WI38 (cell line): Measurements from ENCODE around the gene CUEDC1.

Experiments
- H3K4me3 ChIP-seq: 2 replicates; pipeline ENCODE4 v1.5.1; 2011; ENCODE audit warnings: low read depth, mild to moderate bottlenecking, control low read depth, low read length
- TF ChIP-seq, protein P1 (sequence below): IDR thresholded peaks from 2 replicates; pipeline ENCODE4 v1.5.1; 2012; ENCODE audit warnings: low read depth, mild to moderate bottlenecking, control low read depth, low read length

Gene CUEDC1

DNA sequence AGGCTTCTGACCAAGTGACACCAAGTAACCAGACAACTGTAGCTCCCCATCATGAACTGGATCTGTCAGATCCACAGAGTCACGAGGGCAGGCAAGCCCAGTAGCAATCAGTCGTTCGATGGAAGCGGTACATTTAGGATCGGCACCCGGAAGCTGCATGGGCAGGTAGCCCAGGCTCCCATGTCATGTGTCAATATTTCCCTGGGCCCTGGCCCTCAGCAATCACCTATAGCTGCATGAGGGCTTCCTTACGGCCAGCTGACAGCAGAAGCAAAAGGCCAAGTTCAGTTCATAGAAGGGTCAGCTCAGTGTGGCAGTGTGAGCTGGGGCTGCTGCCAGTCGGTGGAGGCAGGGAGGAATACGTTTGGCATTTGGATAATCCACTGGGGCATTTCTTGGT lies 137.1 kb downstream of the CUEDC1 start:
- H3K4me3 ChIP-seq, result no peak overlapping the region
- TF ChIP-seq, protein P1, sequence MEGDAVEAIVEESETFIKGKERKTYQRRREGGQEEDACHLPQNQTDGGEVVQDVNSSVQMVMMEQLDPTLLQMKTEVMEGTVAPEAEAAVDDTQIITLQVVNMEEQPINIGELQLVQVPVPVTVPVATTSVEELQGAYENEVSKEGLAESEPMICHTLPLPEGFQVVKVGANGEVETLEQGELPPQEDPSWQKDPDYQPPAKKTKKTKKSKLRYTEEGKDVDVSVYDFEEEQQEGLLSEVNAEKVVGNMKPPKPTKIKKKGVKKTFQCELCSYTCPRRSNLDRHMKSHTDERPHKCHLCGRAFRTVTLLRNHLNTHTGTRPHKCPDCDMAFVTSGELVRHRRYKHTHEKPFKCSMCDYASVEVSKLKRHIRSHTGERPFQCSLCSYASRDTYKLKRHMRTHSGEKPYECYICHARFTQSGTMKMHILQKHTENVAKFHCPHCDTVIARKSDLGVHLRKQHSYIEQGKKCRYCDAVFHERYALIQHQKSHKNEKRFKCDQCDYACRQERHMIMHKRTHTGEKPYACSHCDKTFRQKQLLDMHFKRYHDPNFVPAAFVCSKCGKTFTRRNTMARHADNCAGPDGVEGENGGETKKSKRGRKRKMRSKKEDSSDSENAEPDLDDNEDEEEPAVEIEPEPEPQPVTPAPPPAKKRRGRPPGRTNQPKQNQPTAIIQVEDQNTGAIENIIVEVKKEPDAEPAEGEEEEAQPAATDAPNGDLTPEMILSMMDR, result no peak

- TF ChIP-seq, protein P1, result no peak
- no peak overlapping the region for H3K4me3 ChIP-seq
Observed at GRCh38 chr17:57817299-57817698, 137.9 kb downstream of the CUEDC1 start.

GRCh38 chr17:57814421-57814820 lies 140.8 kb downstream of the CUEDC1 start:
- H3K4me3 ChIP-seq, result no peak overlapping the region

GRCh38 chr17:57811638-57812280 lies 143.5 kb downstream of the CUEDC1 start:
- no peak overlapping the region for H3K4me3 ChIP-seq
- TF ChIP-seq, protein P1, result no peak

More at GRCh38 chr17:57814421-57814820, 140.8 kb downstream of the CUEDC1 start:
- TF ChIP-seq, protein P1, result no peak
